ENCODE data around the gene P3R3URF. TPM values are rescaled to one million over a fixed set of nuclear protein-coding genes. Genes with fewer than 3 reads are reported as not detected.

Gene P3R3URF
- total and polyA plus RNA-seq, 9 of the 15 experiments (the other 6 are each of a cell fraction or from before 2014, with no cell fraction given) = not detected

DNA sequence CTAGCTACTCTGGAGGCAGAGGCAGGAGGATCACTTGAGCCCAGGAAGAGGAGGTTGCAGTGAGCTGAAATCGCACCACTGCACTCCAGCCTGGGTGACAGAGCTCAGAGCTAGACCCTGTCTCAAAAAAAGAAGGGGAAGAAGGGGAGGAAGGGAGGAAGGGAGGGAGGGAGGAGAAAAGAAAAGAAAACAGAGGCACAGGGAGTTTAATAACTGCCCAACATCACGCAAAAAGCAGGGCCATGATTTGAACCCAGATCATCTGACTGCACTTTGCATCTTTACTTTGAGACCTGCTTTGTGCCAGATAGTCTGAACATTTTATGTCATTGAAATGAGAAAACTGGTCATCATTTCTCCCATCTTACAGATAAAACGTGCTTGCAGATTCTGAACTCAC lies 28.9 kb upstream of the P3R3URF start:
- H3K4me3 ChIP-seq = no peak overlapping the region
- no peak for FAIRE-seq
- POLR2A ChIA-PET = interaction anchor here (1.1 kb wide), 3 partner anchors 14 to 160 kb away, joined by 3 to 5 read pairs (median 3); no protein-coding TSS in a partner anchor

More for the DNA sequence above, 28.9 kb upstream of the P3R3URF start:
- H3K9me1 ChIP-seq (ENCODE audit: control insufficient read depth, insufficient read depth, low read length) = no peaks in the 10 kb centered on the region
- 23% methylated on average over 3 of the region's 3 CpGs for WGBS (ENCODE audit: insufficient coverage, low coverage, missing lambda C conversion rate)
- H3K9me3 ChIP-seq (replicated peaks; ENCODE audit: control insufficient read depth, insufficient read depth, low read depth, low read length) = no peaks in the 10 kb centered on the region
- DNase-seq (ENCODE audit: extremely low read depth in 1 of 4, low spot score in 3 of 4) (no peak), ATAC-seq (no peak)
- in situ Hi-C loops (cut with MboI) (no loop called here), intact Hi-C loops (cut with micrococcal nuclease) (no loop called here)
- no peak overlapping the region for H3K4me2 ChIP-seq (ENCODE audit: insufficient read depth, low read length)
- no peaks in the 10 kb centered on the region for H4K20me1 ChIP-seq (replicated peaks; ENCODE audit: control insufficient read depth, insufficient read depth, low read length)
- TF ChIP-seq ELF4 (CRISPR knock-in tag; IDR thresholded peaks at IDR 0.05) (peak; percentile 53; the same call in 1 of the 2 replicates), PREB (CRISPR knock-in tag; IDR thresholded peaks at IDR 0.05) (no peak), SNIP1 (IDR thresholded peaks at IDR 0.05; ENCODE audit: low read depth) (no peak)
- TF ChIP-seq, protein P1, sequence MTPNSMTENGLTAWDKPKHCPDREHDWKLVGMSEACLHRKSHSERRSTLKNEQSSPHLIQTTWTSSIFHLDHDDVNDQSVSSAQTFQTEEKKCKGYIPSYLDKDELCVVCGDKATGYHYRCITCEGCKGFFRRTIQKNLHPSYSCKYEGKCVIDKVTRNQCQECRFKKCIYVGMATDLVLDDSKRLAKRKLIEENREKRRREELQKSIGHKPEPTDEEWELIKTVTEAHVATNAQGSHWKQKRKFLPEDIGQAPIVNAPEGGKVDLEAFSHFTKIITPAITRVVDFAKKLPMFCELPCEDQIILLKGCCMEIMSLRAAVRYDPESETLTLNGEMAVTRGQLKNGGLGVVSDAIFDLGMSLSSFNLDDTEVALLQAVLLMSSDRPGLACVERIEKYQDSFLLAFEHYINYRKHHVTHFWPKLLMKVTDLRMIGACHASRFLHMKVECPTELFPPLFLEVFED (CRISPR knock-in tag; conservative IDR thresholded peaks at IDR 0.05) = 0 out of 2 replicates have a peak, but pooled peaks have one; percentile 16
- no peaks in the 10 kb centered on the region for H3K79me2 ChIP-seq (ENCODE audit: control insufficient read depth, insufficient read depth, low read length)
- CTCF ChIA-PET (ENCODE audit: low intra/inter-chr PET ratio) = no interaction called here
- no TSS peak for BruUV-seq (replicated peaks)
- no peaks in the 10 kb centered on the region for H3K36me3 ChIP-seq (ENCODE audit: control insufficient read depth, insufficient read depth, low read length)
- H3K4me1 ChIP-seq (replicated peaks in 1 of 2; ENCODE audit: control insufficient read depth in 2 of 2, insufficient read depth in 2 of 2, low read length in 2 of 2) = peaks cover 9 to 18% of the 10 kb centered on the region in 2 experiments
- 0 out of 2 replicates have a peak overlapping the region, but pooled peaks have one; percentile 36 for H2AFZ ChIP-seq (ENCODE audit: low read depth, low read length)
- no peaks in the 10 kb centered on the region for H3K27me3 ChIP-seq (ENCODE audit: control insufficient read depth in 2 of 2, insufficient read depth in 2 of 2, low read length in 2 of 2)
- H3K27ac ChIP-seq (ENCODE audit: extremely low read depth, low read depth, low read length) = no peak overlapping the region
- no peak overlapping the region; a peak in 1 of 4 replicates for H3K9ac ChIP-seq (ENCODE audit: insufficient read depth in 1 of 2, low read depth in 2 of 2, low read length in 2 of 2)
